Adrenal gland (tissue), 12 donors: Measurements from ENCODE around the gene BCL11B. TPM values are rescaled to one million over a fixed set of nuclear protein-coding genes. Genes with fewer than 3 reads are reported as not detected.
"Not testable (repeated sequence)": the region's sequence is repeated elsewhere in the genome, so short reads cannot be mapped to it uniquely, and the experiment has no call there.

Experiments
- DNase-seq, 7 donors: peaks; one replicate each; pipeline ENCODE4 v3.0.0-alpha.2; 2019 to 2020
- H3K27ac ChIP-seq, 5 donors: fragments of 200-600 bp; sonication (generic) in 4 of 5; 1 replicate in 3 of 5; 2 replicates in 2 of 5; pipeline versions ENCODE4 v1.5.1 to v1.8.0; 2016 to 2020; ENCODE audit warnings: mild to moderate bottlenecking in 1 of 5
- H3K27me3 ChIP-seq: fragments of 200-600 bp; 2 replicates; pipeline ENCODE4 v1.8.0; 2021
- H3K36me3 ChIP-seq, 2 donors: fragments of 200-600 bp; replicated peaks in 1 of 2; 1 replicate in 1 of 2; 2 replicates in 1 of 2; pipeline versions ENCODE4 v1.5.1 to v1.8.0; 2018 to 2022
- H3K4me1 ChIP-seq, 2 donors: fragments of 200-600 bp; replicated peaks in 1 of 2; 1 replicate in 1 of 2; 2 replicates in 1 of 2; pipeline versions ENCODE4 v1.5.1 to v1.8.0; 2018 to 2021
- H3K4me3 ChIP-seq, 4 donors: fragments of 200-600 bp; sonication (generic) in 3 of 4; one replicate each; pipeline ENCODE4 v1.5.1; 2016 to 2018
- H3K9me3 ChIP-seq, 3 donors: fragments of 200-600 bp; sonication (generic) in 1 of 3; replicated peaks in 1 of 3; 1 replicate in 2 of 3; 2 replicates in 1 of 3; pipeline versions ENCODE4 v1.5.1 to v1.8.0; 2016 to 2021
- CTCF ChIP-seq, 6 experiments: fragments of 450-650 bp in 4 of 6; fragments of 200-600 bp in 2 of 6; sonication (generic) in 1 of 6; IDR thresholded peaks; 1 replicate in 5 of 6; 2 replicates in 1 of 6; pipeline versions ENCODE4 v1.5.1 to v1.8.0; 2016 to 2021; ENCODE audit warnings: antibody characterized with exemption in 6 of 6, mild to moderate bottlenecking in 2 of 6, moderate library complexity in 1 of 6
- POLR2A ChIP-seq, 2 donors: fragments of 450-650 bp; IDR thresholded peaks; one replicate each; pipeline ENCODE4 v1.6.1; 2017; ENCODE audit warnings: antibody characterized with exemption in 2 of 2, mild to moderate bottlenecking in 2 of 2, moderate library complexity in 1 of 2
- WGBS, 4 donors: extraction: QIAGEN DNeasy Blood & Tissue Kit in 2 of 4; methylation state at CpG; one replicate each; pipeline versions ENCODE4 v1.1.5 to v1.1.7; 2013 to 2017; 5-methylcytosine and 5-hydroxymethylcytosine counted together
- intact Hi-C, 2 donors: fragments of 100-400 bp; cut with DNase I; formaldehyde crosslinking; loops; one replicate each; pipeline versions ENCODE4 v1.14.1 to v1.15.0; 2022 to 2023
- polyA plus RNA-seq, 3 donors: library from polyadenylated mRNA; stranded (reverse); fragments of 200-250 nt in 2 of 3; fragments of 350-450 nt in 1 of 3; fragmentation: Illumina TruSeq in 1 of 3; extraction: RNeasy Lipid Tissue Mini Kit (QIAGEN cat#74804) in 1 of 3; gene quantifications; one replicate each; pipeline ENCODE4 v1.2.3, GENCODE V29; 2013 to 2014
- total RNA-seq, 9 donors: library from RNA; depleted of rRNA in 4 of 9; stranded (reverse); fragments of >200 nt in 4 of 9; fragments of 120-200 nt in 1 of 9; fragmentation: NEBNext Ultra II Directional in 1 of 9; extraction: Animal tissue kit (Norgen Biotek cat#: 25700) in 1 of 9; gene quantifications; one replicate each; pipeline versions ENCODE4 v1.1.0 to v1.2.4, GENCODE V29; 2013 to 2023
- donor health status: healthy with polysubstance abuse.
- donor health status: Bipolar disorder and iron deficiency.
- donor health status: DM: yes; HTN: yes; CAD: no.
- donor health status: DM: no; HTN: no; CAD: no.
- donor health status: DM: no; HTN: no; CAD: no.
- donor health status: DM: yes; HTN: yes; CAD: no.

Gene BCL11B
- total and polyA plus RNA-seq, 12 donors = 0.24 to 3.2 (median 0.54) TPM

GRCh38 chr14:99230208-99231151 is 41.5 kb downstream of the BCL11B start:
- Histone ChIP-seq H3K27me3 (peaks cover 8% of the 10 kb centered on the region), H3K36me3 (no peaks in the 10 kb centered on the region), H3K4me1 (peaks cover 0 to 5% of the 10 kb centered on the region in 2 donors), H3K4me3 (no peak overlapping the region), H3K9me3 (no peaks in the 10 kb centered on the region), H3K27ac (no peak overlapping the region)
- 57 to 73% (median 61%) methylated on average over 20 to 23 of the region's 23 CpGs for whole genome bisulfite sequencing, 4 donors
- intact Hi-C loops = no loop called here
- DNase-seq = no peak
- TF ChIP-seq POLR2A (IDR thresholded peaks at IDR 0.05) = no peak
- TF ChIP-seq CTCF (IDR thresholded peaks at IDR 0.05) = no peak

- WGBS, 4 donors = 57 to 65% (median 59%) methylated on average over 7 to 10 of the region's 10 CpGs; no CpG with 5 or more reads in 1 of the 4 donors
- intact Hi-C loops = no loop called here
- no peak for DNase-seq
- Histone ChIP-seq H3K27me3 (peaks cover 8% of the 10 kb centered on the region), H3K4me3 (no peak overlapping the region), H3K36me3 (no peaks in the 10 kb centered on the region), H3K27ac (no peak overlapping the region), H3K9me3 (no peaks in the 10 kb centered on the region), H3K4me1 (peaks cover 0 to 5% of the 10 kb centered on the region in 2 donors)
- no peak for TF ChIP-seq CTCF (IDR thresholded peaks at IDR 0.05)
- no peak for TF ChIP-seq POLR2A (IDR thresholded peaks at IDR 0.05)
Measured at GRCh38 chr14:99229654-99230207, 42.3 kb downstream of the BCL11B start.

- H3K27me3 ChIP-seq, intact Hi-C loops, H3K9me3 ChIP-seq, H3K4me1 ChIP-seq, H3K27ac ChIP-seq, DNase-seq, H3K4me3 ChIP-seq, H3K36me3 ChIP-seq: not testable (repeated sequence)
- WGBS, 4 donors = 90 to 98% (median 93%) methylated on average over 4 of the region's 4 CpGs
Measured at GRCh38 chr14:99228760-99229159, 43.2 kb downstream of the BCL11B start.

- Histone ChIP-seq H3K27me3 (peaks cover 8% of the 10 kb centered on the region), H3K9me3 (no peaks in the 10 kb centered on the region), H3K4me3 (no peak overlapping the region), H3K36me3 (no peaks in the 10 kb centered on the region), H3K4me1 (peaks cover 0 to 5% of the 10 kb centered on the region in 2 donors), H3K27ac (no peak overlapping the region)
- intact Hi-C loops = no loop called here
- 89 to 96% (median 93%) methylated on average over 4 of the region's 4 CpGs for WGBS, 4 donors
- DNase-seq = no peak
- no peak for TF ChIP-seq POLR2A (IDR thresholded peaks at IDR 0.05)
Measured at GRCh38 chr14:99226687-99227086, 45.3 kb downstream of the BCL11B start.

- Histone ChIP-seq H3K9me3 (no peaks in the 10 kb centered on the region), H3K27me3 (no peaks in the 10 kb centered on the region), H3K36me3 (no peaks in the 10 kb centered on the region), H3K4me1 (peaks cover 0 to 5% of the 10 kb centered on the region in 2 donors), H3K27ac (no peak overlapping the region), H3K4me3 (no peak overlapping the region)
- intact Hi-C loops = no loop called here
- DNase-seq = no peak
- 64 to 81% (median 77%) methylated on average over 13 of the region's 13 CpGs for WGBS, 4 donors
- TF ChIP-seq CTCF (IDR thresholded peaks at IDR 0.05) = no peak
Measured at GRCh38 chr14:99225436-99226203, 46.4 kb downstream of the BCL11B start.
